Left ventricle myocardium inferior (tissue), 1 donor: ENCODE data around the gene STIL. TPM values are rescaled to one million over a fixed set of nuclear protein-coding genes. Genes with fewer than 3 reads are reported as not detected.

ENCODE experiments used
- DNase-seq: peaks from one replicate; pipeline ENCODE4 v3.0.0-alpha.2; 2020
- H3K27ac ChIP-seq: fragments of 200-600 bp; replicated peaks from 2 replicates; pipeline ENCODE4 v1.8.0; 2021
- H3K27me3 ChIP-seq: fragments of 200-600 bp; 2 replicates; pipeline ENCODE4 v1.8.0; 2021; ENCODE audit warnings: low read depth
- H3K36me3 ChIP-seq: fragments of 200-600 bp; 2 replicates; pipeline ENCODE4 v1.8.0; 2021
- H3K4me1 ChIP-seq: fragments of 200-600 bp; 2 replicates; pipeline ENCODE4 v1.8.0; 2021
- H3K4me3 ChIP-seq: fragments of 200-600 bp; 2 replicates; pipeline ENCODE4 v1.8.0; 2021; ENCODE audit warnings: mild to moderate bottlenecking, moderate library complexity
- H3K9me3 ChIP-seq: fragments of 200-600 bp; replicated peaks from 2 replicates; pipeline ENCODE4 v1.8.0; 2021
- intact Hi-C: fragments of 100-400 bp; cut with micrococcal nuclease; formaldehyde crosslinking; loops from one replicate; pipeline ENCODE4 v1.11.0; 2022
- total RNA-seq: library from RNA; stranded (reverse); fragmentation: NEBNext Ultra II Directional; extraction: Animal tissue kit (Norgen Biotek cat#: 25700); gene quantifications from one replicate; pipeline ENCODE4 v1.2.1, GENCODE V29; 2021
- TF ChIP-seq, protein P1 (sequence below): fragments of 200-600 bp; IDR thresholded peaks from 2 replicates; pipeline ENCODE4 v1.8.0; 2021; ENCODE audit warnings: antibody characterized with exemption, mild to moderate bottlenecking, borderline replicate concordance
- donor health status: DM: no; HTN: yes; CAD: no; lungs with severe emphysema.

Gene STIL
- total RNA-seq, 1 donor from 2014 or later = 0.58 TPM

DNA sequence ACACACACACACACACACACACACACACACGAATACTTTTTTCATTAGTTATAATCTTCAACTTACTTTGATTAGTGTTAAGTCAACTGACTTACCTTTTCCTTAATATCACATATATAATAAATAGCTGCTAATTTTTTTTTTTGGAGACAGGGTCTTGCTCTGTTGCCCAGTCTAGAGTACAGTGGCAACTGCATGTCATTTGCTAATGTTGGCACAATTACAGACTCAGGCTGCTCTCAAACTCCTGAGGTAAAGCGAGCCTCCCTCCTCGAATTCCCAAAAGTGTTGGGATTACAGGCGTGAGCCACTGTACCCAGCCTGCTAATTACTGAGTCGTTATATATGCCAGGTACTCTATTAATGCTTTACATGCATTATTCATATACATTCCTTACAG is 61.2 kb downstream of the STIL start:
- H3K27me3 ChIP-seq = no peaks in the 10 kb centered on the region
- intact Hi-C loops = no loop called here
- no peaks in the 10 kb centered on the region for H3K36me3 ChIP-seq
- H3K9me3 ChIP-seq = no peaks in the 10 kb centered on the region
- TF ChIP-seq, protein P1, sequence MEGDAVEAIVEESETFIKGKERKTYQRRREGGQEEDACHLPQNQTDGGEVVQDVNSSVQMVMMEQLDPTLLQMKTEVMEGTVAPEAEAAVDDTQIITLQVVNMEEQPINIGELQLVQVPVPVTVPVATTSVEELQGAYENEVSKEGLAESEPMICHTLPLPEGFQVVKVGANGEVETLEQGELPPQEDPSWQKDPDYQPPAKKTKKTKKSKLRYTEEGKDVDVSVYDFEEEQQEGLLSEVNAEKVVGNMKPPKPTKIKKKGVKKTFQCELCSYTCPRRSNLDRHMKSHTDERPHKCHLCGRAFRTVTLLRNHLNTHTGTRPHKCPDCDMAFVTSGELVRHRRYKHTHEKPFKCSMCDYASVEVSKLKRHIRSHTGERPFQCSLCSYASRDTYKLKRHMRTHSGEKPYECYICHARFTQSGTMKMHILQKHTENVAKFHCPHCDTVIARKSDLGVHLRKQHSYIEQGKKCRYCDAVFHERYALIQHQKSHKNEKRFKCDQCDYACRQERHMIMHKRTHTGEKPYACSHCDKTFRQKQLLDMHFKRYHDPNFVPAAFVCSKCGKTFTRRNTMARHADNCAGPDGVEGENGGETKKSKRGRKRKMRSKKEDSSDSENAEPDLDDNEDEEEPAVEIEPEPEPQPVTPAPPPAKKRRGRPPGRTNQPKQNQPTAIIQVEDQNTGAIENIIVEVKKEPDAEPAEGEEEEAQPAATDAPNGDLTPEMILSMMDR = no peak
- no peak for DNase-seq
- H3K4me3 ChIP-seq = no peak overlapping the region
- no peaks in the 10 kb centered on the region for H3K4me1 ChIP-seq
- no peak overlapping the region for H3K27ac ChIP-seq

DNA sequence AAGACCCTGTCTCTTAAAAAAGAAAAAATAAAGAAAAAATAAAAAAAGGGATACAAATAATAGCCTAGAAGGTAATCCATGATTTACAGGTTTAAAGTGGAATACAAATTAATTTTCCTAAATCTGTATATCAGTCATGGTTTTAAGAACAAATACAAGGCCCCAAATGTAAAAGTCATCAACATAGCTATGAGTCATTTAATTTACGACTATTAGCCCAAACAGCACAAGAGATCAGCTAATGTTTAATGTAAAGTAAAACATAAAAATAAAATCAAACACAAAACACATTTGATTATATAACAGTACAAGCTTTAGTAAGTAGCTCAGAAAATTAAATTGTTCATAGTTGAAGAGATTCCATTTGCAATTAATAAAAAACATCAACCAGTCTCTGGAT is 61.6 kb downstream of the STIL start:
- Histone ChIP-seq H3K27ac (no peak overlapping the region), H3K9me3 (no peaks in the 10 kb centered on the region), H3K36me3 (no peaks in the 10 kb centered on the region), H3K4me3 (no peak overlapping the region), H3K4me1 (no peaks in the 10 kb centered on the region), H3K27me3 (no peaks in the 10 kb centered on the region)
- intact Hi-C loops = no loop called here
- TF ChIP-seq, protein P1 = no peak
- DNase-seq = no peak

DNA sequence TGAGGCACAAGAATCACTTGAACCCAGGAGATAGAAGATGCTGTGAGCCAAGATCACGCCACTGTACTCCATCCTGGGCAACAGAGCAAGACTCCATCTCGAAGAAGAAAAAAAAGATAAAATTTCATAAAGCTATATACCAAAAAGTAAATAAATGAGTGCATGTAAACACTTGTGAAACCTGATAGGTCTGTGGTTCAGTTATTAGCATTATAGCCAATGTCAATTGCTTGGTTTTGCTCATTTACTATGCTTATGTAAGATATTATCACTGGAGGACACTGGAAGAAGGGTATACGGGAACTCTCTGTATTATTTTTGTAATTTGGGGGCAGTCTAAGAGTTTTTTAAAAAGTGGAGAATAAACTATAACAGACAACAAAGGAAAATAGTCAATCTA is 64.2 kb downstream of the STIL start:
- DNase-seq = no peak
- intact Hi-C loops = no loop called here

DNA sequence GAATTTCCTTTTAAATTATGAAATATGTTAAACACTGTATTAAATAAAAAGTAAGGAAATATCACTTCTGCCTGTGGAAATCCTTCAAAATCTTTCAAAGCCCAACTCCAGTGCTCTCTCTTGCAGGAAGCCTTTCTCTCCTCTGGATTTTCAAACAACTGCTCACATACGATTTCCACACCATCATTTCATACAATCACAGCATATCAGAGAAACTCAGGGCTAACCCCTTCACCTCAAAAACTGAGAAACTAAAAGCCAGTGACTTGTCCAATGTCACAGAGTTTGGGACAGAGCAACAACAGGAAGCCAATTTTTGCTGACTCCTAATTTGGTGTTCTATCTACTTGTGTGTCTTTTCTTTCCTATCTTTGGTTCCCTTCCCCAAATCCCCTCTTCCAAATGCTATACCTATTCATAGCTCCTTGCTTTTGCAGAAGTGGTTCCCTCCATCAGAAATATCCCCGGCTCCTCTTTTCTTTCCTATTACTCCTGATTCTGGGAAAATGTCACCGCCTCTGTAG is 69.5 kb downstream of the STIL start:
- Histone ChIP-seq H3K4me1 (peaks cover 8% of the 10 kb centered on the region), H3K27ac (no peak overlapping the region), H3K9me3 (no peaks in the 10 kb centered on the region), H3K4me3 (no peak overlapping the region), H3K27me3 (peaks cover 38% of the 10 kb centered on the region), H3K36me3 (no peaks in the 10 kb centered on the region)
- TF ChIP-seq, protein P1 = no peak
- no peak for DNase-seq
- intact Hi-C loops = no loop called here

More for the DNA sequence above, 64.2 kb downstream of the STIL start:
- Histone ChIP-seq H3K9me3 (no peaks in the 10 kb centered on the region), H3K4me1 (no peaks in the 10 kb centered on the region), H3K36me3 (no peaks in the 10 kb centered on the region), H3K27me3 (no peaks in the 10 kb centered on the region), H3K4me3 (no peak overlapping the region), H3K27ac (no peak overlapping the region)
- TF ChIP-seq, protein P1 = no peak

DNA sequence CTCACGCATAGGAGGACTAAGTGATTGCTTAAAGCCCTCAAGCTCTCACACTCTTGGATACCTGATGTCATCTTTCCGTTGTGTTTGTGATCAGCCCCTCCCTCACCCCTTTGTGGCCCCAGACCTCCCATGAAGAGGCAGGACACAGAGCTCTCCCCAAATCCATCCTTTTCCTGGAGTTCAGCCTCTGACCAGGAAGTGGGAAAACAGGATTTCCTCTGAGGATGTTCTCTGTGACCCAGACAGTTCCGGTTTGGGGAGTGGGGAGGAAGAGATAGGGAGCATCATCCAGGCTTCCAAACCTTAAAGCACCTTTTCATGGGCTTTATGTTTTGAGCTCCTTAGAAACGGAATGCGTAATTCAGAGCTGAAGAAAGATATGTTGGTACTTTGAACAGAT is 70.0 kb downstream of the STIL start:
- Histone ChIP-seq H3K27ac (no peak overlapping the region), H3K27me3 (peaks cover 43% of the 10 kb centered on the region), H3K4me3 (no peak overlapping the region), H3K36me3 (no peaks in the 10 kb centered on the region), H3K9me3 (no peaks in the 10 kb centered on the region), H3K4me1 (peaks cover 8% of the 10 kb centered on the region)
- no peak for DNase-seq
- TF ChIP-seq, protein P1 = no peak
- intact Hi-C loops = no loop called here
